HG03175 (cell line): ENCODE data around the gene MPL.
A peak's percentile ranks its signal among the peaks of the same experiment; 100 is the strongest.
"Not testable (repeated sequence)": the region's sequence is repeated elsewhere in the genome, so short reads cannot be mapped to it uniquely, and the experiment has no call there.

Experiments
- ATAC-seq: cut with Tn5 transposase; IDR thresholded peaks from one replicate; pipeline ENCODE4 v1.9.1; 2021; ENCODE audit warnings: mild to moderate bottlenecking, moderate library complexity; ENCODE audit not compliant: unreplicated experiment

Gene MPL

GRCh38 chr1:43370564-43370963 is 32.9 kb downstream of the MPL start:
- no peak for ATAC-seq

- ATAC-seq = no peak
These were observed 34.6 kb downstream of the MPL start for GRCh38 chr1:43372172-43372571.

- ATAC-seq = no peak
These were observed 35.7 kb downstream of the MPL start for GRCh38 chr1:43373066-43373940.

GRCh38 chr1:43376723-43377235 is 39.2 kb downstream of the MPL start:
- ATAC-seq = no peak

- no peak for ATAC-seq
These were observed 40.2 kb downstream of the MPL start for GRCh38 chr1:43377831-43378230.

GRCh38 chr1:43379476-43379875 is 41.9 kb downstream of the MPL start:
- no peak for ATAC-seq

GRCh38 chr1:43381612-43382011 is 44.0 kb downstream of the MPL start:
- ATAC-seq = no peak

- ATAC-seq = no peak
These were observed 44.6 kb downstream of the MPL start for GRCh38 chr1:43382027-43382779.

- no peak for ATAC-seq
These were observed 45.8 kb downstream of the MPL start for GRCh38 chr1:43383449-43383848.

- no peak for ATAC-seq
These were observed 49.1 kb downstream of the MPL start for GRCh38 chr1:43386676-43387075.

- no peak for ATAC-seq
These were observed 50.5 kb downstream of the MPL start for GRCh38 chr1:43387976-43388599.

- no peak for ATAC-seq
These were observed 51.0 kb downstream of the MPL start for GRCh38 chr1:43388613-43389012.

GRCh38 chr1:43389326-43390313 is 52.0 kb downstream of the MPL start, which contains the start of the genes MED8 and SZT2:
Gene MED8 (minus strand): TSS chr1:43389800. CDS start chr1:43389764, 36 bp downstream.
Gene SZT2 (plus strand): TSS chr1:43389899. CDS start chr1:43389969, 70 bp downstream.
- ATAC-seq = peak; percentile 95

- no peak for ATAC-seq
These were observed 55.1 kb downstream of the MPL start for GRCh38 chr1:43392702-43393101.

GRCh38 chr1:43395523-43395922 is 57.9 kb downstream of the MPL start:
- no peak for ATAC-seq

- ATAC-seq = no peak
These were observed 58.4 kb downstream of the MPL start for GRCh38 chr1:43396059-43396458.

GRCh38 chr1:43398227-43398626 is 60.6 kb downstream of the MPL start:
- ATAC-seq = no peak

GRCh38 chr1:43400441-43400840 is 62.8 kb downstream of the MPL start:
- not testable (repeated sequence) for ATAC-seq

- ATAC-seq = no peak
These were observed 64.7 kb downstream of the MPL start for GRCh38 chr1:43402089-43402865.
